ENCODE measurements around the gene MMP7.
A peak's percentile ranks its signal among the peaks of the same experiment; 100 is the strongest.

The MMP7 gene
- 0 reads per million in 2 donors for total RNA-seq

GRCh38 chr11:102530558-102530957 lies at the start of gene MMP7:
Gene MMP7 (minus strand): TSS chr11:102530747. CDS start chr11:102530700, 47 bp downstream.
- DNase-seq, result no peak

GRCh38 chr11:102577723-102578122 lies 47.2 kb upstream of the MMP7 start:
- no peak for DNase-seq

- DNase-seq, result peak in 1 of 5 experiments; percentile 70
Observed at GRCh38 chr11:102577182-102577581, 46.6 kb upstream of the MMP7 start.

- DNase-seq, result peak in 1 of 5 experiments; percentile 62
Observed at GRCh38 chr11:102576350-102576749, 45.8 kb upstream of the MMP7 start.

GRCh38 chr11:102575012-102575411 lies 44.5 kb upstream of the MMP7 start:
- DNase-seq, result no peak

GRCh38 chr11:102573851-102574250 lies 43.3 kb upstream of the MMP7 start:
- DNase-seq, result no peak

GRCh38 chr11:102572554-102573220 lies 42.1 kb upstream of the MMP7 start:
- no peak for DNase-seq

- DNase-seq, result no peak
Observed at GRCh38 chr11:102568851-102569250, 38.3 kb upstream of the MMP7 start.

- no peak for DNase-seq
Observed at GRCh38 chr11:102566112-102566511, 35.6 kb upstream of the MMP7 start.

- DNase-seq, result peak in 1 of 5 experiments; percentile 55
Observed at GRCh38 chr11:102564110-102564509, 33.6 kb upstream of the MMP7 start.

- no peak for DNase-seq
Observed at GRCh38 chr11:102561636-102562035, 31.1 kb upstream of the MMP7 start.

- peak in 2 of 5 experiments; percentile 7 to 80 for DNase-seq
Observed at GRCh38 chr11:102560555-102561011, 30.0 kb upstream of the MMP7 start.

GRCh38 chr11:102559839-102560238 lies 29.3 kb upstream of the MMP7 start:
- DNase-seq, result no peak

- DNase-seq, result no peak
Observed at GRCh38 chr11:102555091-102555490, 24.5 kb upstream of the MMP7 start.

- no peak for DNase-seq
Observed at GRCh38 chr11:102553835-102554282, 23.3 kb upstream of the MMP7 start.

- no peak for DNase-seq
Observed at GRCh38 chr11:102552447-102553194, 22.1 kb upstream of the MMP7 start.

- no peak for DNase-seq
Observed at GRCh38 chr11:102552020-102552419, 21.5 kb upstream of the MMP7 start.

- DNase-seq, result no peak
Observed at GRCh38 chr11:102551169-102551781, 20.7 kb upstream of the MMP7 start.

GRCh38 chr11:102546923-102547471 lies 16.4 kb upstream of the MMP7 start:
- no peak for DNase-seq

- no peak for DNase-seq
Observed at GRCh38 chr11:102546427-102546826, 15.9 kb upstream of the MMP7 start.

GRCh38 chr11:102545701-102546100 lies 15.2 kb upstream of the MMP7 start:
- peak in 1 of 5 experiments; percentile 52 for DNase-seq

- DNase-seq, result no peak
Observed at GRCh38 chr11:102544594-102544993, 14.0 kb upstream of the MMP7 start.

GRCh38 chr11:102539567-102539966 lies 9.0 kb upstream of the MMP7 start:
- DNase-seq, result no peak

All from T-helper 2 cell (primary cell).